ENCODE results near the gene NR5A2.

NR5A2 gene

GRCh38 chr1:200027264-200027823 lies at the start of gene NR5A2:
TSS of gene NR5A2 (plus strand) at chr1:200027710. CDS start at chr1:200027848, 138 bp downstream.
- CTCF ChIA-PET, result no interaction called here

GRCh38 chr1:199978408-199978940 lies 49.0 kb upstream of the NR5A2 start:
- TF ChIP-seq HDGF (IDR thresholded peaks at IDR 0.05; ENCODE audit: borderline replicate concordance) (no peak), ARNT (IDR thresholded peaks at IDR 0.05) (no peak), PKNOX1 (IDR thresholded peaks at IDR 0.05) (no peak), ELF4 (IDR thresholded peaks at IDR 0.05) (no peak), FOXK2 (IDR thresholded peaks at IDR 0.05) (no peak), SP1 (IDR thresholded peaks at IDR 0.05) (no peak), NFRKB (IDR thresholded peaks at IDR 0.05) (no peak), FOXA1 (IDR thresholded peaks at IDR 0.05) (no peak), FOXM1 (IDR thresholded peaks at IDR 0.05; ENCODE audit: borderline replicate concordance) (no peak), CTBP1 (IDR thresholded peaks at IDR 0.05; ENCODE audit: borderline replicate concordance) (no peak), TARDBP (IDR thresholded peaks at IDR 0.05) (no peak), LEF1 (IDR thresholded peaks at IDR 0.05; ENCODE audit: borderline replicate concordance) (no peak), ZNF384 (IDR thresholded peaks at IDR 0.05) (no peak), BHLHE40 (IDR thresholded peaks at IDR 0.05; ENCODE audit: borderline replicate concordance) (no peak), L3MBTL2 (conservative IDR thresholded peaks at IDR 0.05) (no peak), SUZ12 (IDR thresholded peaks at IDR 0.05) (no peak)
- ChIA-PET CTCF (no interaction called here), POLR2A (no interaction called here)
- DNase-seq (ENCODE audit: extremely low spot score), result no peak

More at GRCh38 chr1:200027264-200027823, at the start of gene NR5A2:
- TF ChIP-seq ZNF384 (IDR thresholded peaks at IDR 0.05) (no peak), NFRKB (IDR thresholded peaks at IDR 0.05) (no peak), BHLHE40 (IDR thresholded peaks at IDR 0.05; ENCODE audit: borderline replicate concordance) (no peak), FOXM1 (IDR thresholded peaks at IDR 0.05; ENCODE audit: borderline replicate concordance) (no peak), TARDBP (IDR thresholded peaks at IDR 0.05) (no peak), SP1 (IDR thresholded peaks at IDR 0.05) (no peak), HDGF (IDR thresholded peaks at IDR 0.05; ENCODE audit: borderline replicate concordance) (no peak), ELF4 (IDR thresholded peaks at IDR 0.05) (no peak), FOXK2 (IDR thresholded peaks at IDR 0.05) (no peak), FOXA1 (IDR thresholded peaks at IDR 0.05) (no peak), ARNT (IDR thresholded peaks at IDR 0.05) (no peak), LEF1 (IDR thresholded peaks at IDR 0.05; ENCODE audit: borderline replicate concordance) (no peak), PKNOX1 (IDR thresholded peaks at IDR 0.05) (no peak), CTBP1 (IDR thresholded peaks at IDR 0.05; ENCODE audit: borderline replicate concordance) (no peak), L3MBTL2 (conservative IDR thresholded peaks at IDR 0.05) (no peak), SUZ12 (IDR thresholded peaks at IDR 0.05) (no peak)
- no peak for DNase-seq (ENCODE audit: extremely low spot score)
- POLR2A ChIA-PET, result no interaction called here

- no peak for TF ChIP-seq FOXA1 (IDR thresholded peaks at IDR 0.05)
- TF ChIP-seq ZNF384 (IDR thresholded peaks at IDR 0.05), result no peak
- ChIA-PET POLR2A (no interaction called here), CTCF (no interaction called here)
- no peak for DNase-seq (ENCODE audit: extremely low spot score)
These were observed 48.4 kb upstream of the NR5A2 start for GRCh38 chr1:199979071-199979470.

GRCh38 chr1:199981584-199981983 lies 45.9 kb upstream of the NR5A2 start:
- no peak for TF ChIP-seq LEF1 (IDR thresholded peaks at IDR 0.05; ENCODE audit: borderline replicate concordance)
- TF ChIP-seq SP1 (IDR thresholded peaks at IDR 0.05), result no peak
- no peak for TF ChIP-seq ZNF384 (IDR thresholded peaks at IDR 0.05)
- no peak for TF ChIP-seq NFRKB (IDR thresholded peaks at IDR 0.05)
- TF ChIP-seq ELF4 (IDR thresholded peaks at IDR 0.05), result no peak
- TF ChIP-seq HDGF (IDR thresholded peaks at IDR 0.05; ENCODE audit: borderline replicate concordance), result no peak
- TF ChIP-seq TARDBP (IDR thresholded peaks at IDR 0.05), result no peak
- TF ChIP-seq FOXA1 (IDR thresholded peaks at IDR 0.05), result no peak
- TF ChIP-seq L3MBTL2 (conservative IDR thresholded peaks at IDR 0.05), result no peak
- TF ChIP-seq ARNT (IDR thresholded peaks at IDR 0.05), result no peak
- no peak for TF ChIP-seq SUZ12 (IDR thresholded peaks at IDR 0.05)
- ChIA-PET CTCF (no interaction called here), POLR2A (no interaction called here)
- no peak for DNase-seq (ENCODE audit: extremely low spot score)

- POLR2A ChIA-PET, result no interaction called here
- CTCF ChIA-PET, result no interaction called here
- no peak for TF ChIP-seq LEF1 (IDR thresholded peaks at IDR 0.05; ENCODE audit: borderline replicate concordance)
- no peak for TF ChIP-seq CTBP1 (IDR thresholded peaks at IDR 0.05; ENCODE audit: borderline replicate concordance)
- no peak for TF ChIP-seq FOXA1 (IDR thresholded peaks at IDR 0.05)
- no peak for TF ChIP-seq TARDBP (IDR thresholded peaks at IDR 0.05)
- no peak for TF ChIP-seq SP1 (IDR thresholded peaks at IDR 0.05)
- TF ChIP-seq FOXK2 (IDR thresholded peaks at IDR 0.05), result no peak
- no peak for TF ChIP-seq L3MBTL2 (conservative IDR thresholded peaks at IDR 0.05)
- TF ChIP-seq ELF4 (IDR thresholded peaks at IDR 0.05), result no peak
- no peak for TF ChIP-seq ZNF384 (IDR thresholded peaks at IDR 0.05)
- TF ChIP-seq PKNOX1 (IDR thresholded peaks at IDR 0.05), result no peak
- DNase-seq (ENCODE audit: extremely low spot score), result no peak
These were observed 44.9 kb upstream of the NR5A2 start for GRCh38 chr1:199982606-199983005.

GRCh38 chr1:199983531-199983930 lies 44.0 kb upstream of the NR5A2 start:
- POLR2A ChIA-PET, result no interaction called here
- no peak for TF ChIP-seq L3MBTL2 (conservative IDR thresholded peaks at IDR 0.05)
- TF ChIP-seq FOXA1 (IDR thresholded peaks at IDR 0.05), result no peak
- no peak for TF ChIP-seq TARDBP (IDR thresholded peaks at IDR 0.05)
- TF ChIP-seq NFRKB (IDR thresholded peaks at IDR 0.05), result no peak
- no peak for TF ChIP-seq HDGF (IDR thresholded peaks at IDR 0.05; ENCODE audit: borderline replicate concordance)
- TF ChIP-seq PKNOX1 (IDR thresholded peaks at IDR 0.05), result no peak
- no peak for TF ChIP-seq LEF1 (IDR thresholded peaks at IDR 0.05; ENCODE audit: borderline replicate concordance)
- TF ChIP-seq BHLHE40 (IDR thresholded peaks at IDR 0.05; ENCODE audit: borderline replicate concordance), result no peak
- TF ChIP-seq SP1 (IDR thresholded peaks at IDR 0.05), result no peak
- no peak for TF ChIP-seq ARNT (IDR thresholded peaks at IDR 0.05)
- no peak for TF ChIP-seq FOXK2 (IDR thresholded peaks at IDR 0.05)
- no peak for TF ChIP-seq FOXM1 (IDR thresholded peaks at IDR 0.05; ENCODE audit: borderline replicate concordance)
- no peak for TF ChIP-seq ZNF384 (IDR thresholded peaks at IDR 0.05)
- no peak for TF ChIP-seq SUZ12 (IDR thresholded peaks at IDR 0.05)
- TF ChIP-seq ELF4 (IDR thresholded peaks at IDR 0.05), result no peak
- no peak for TF ChIP-seq CTBP1 (IDR thresholded peaks at IDR 0.05; ENCODE audit: borderline replicate concordance)
- DNase-seq (ENCODE audit: extremely low spot score), result no peak
- CTCF ChIA-PET, result interaction anchor here (0.6 kb wide), 1 partner anchor 1655 kb away, joined by 3 read pairs; no protein-coding TSS in a partner anchor

Measured in HEK293T (cell line).